K562 (cell line): ENCODE data around the gene KCNN3. TPM values are rescaled to one million over a fixed set of nuclear protein-coding genes. Genes with fewer than 3 reads are reported as not detected.
A peak's percentile ranks its signal among the peaks of the same experiment; 100 is the strongest.

Source experiments
- ATAC-seq: fragments of 200-7000 bp; cut with Tn5 transposase; 3 replicates; pipeline ENCODE4 v1.9.1; 2020; ENCODE audit warnings: moderate library complexity
- BruUV-seq: library from RNA; stranded (reverse); fragments of 400-500 nt; replicated peaks from 2 replicates; lab custom pipeline; 2021; lab: Mats Ljungman, UMichigan
- CTCF ChIA-PET: fragments of 300-600 bp; formaldehyde crosslinking; extraction: SDS; loops from one replicate; lab custom pipeline; 2021; ENCODE audit warnings: low intra/inter-chr PET ratio; lab: Yijun Ruan, JAX
- POLR2A ChIA-PET: fragments of 300-600, 350-650 bp; sonication (Branson Sonifier 250); formaldehyde crosslinking; extraction: SDS; loops from one replicate; lab custom pipeline; 2021; ENCODE audit warnings: antibody characterized with exemption, inconsistent platforms; lab: Yijun Ruan, JAX
- DNase-seq, 4 experiments: peaks; one replicate each; pipeline versions ENCODE4 v3.0.0 to v3.0.0-alpha.2; 2011 to 2018; ENCODE audit warnings: low spot score in 3 of 4, mixed read lengths in 3 of 4; ENCODE audit errors: extremely low read depth in 1 of 4
- FAIRE-seq: peaks from 2 replicates; lab custom pipeline; 2011; peaks lifted over from hg19 to GRCh38; lab: Jason Lieb, UNC
- H2AFZ ChIP-seq: 2 replicates; pipeline ENCODE4 v1.6.0; 2011; ENCODE audit warnings: low read depth, low read length, control low read depth, inconsistent platforms
- H3K27ac ChIP-seq: fragments of 200-600 bp; 3 replicates; pipeline ENCODE4 v1.8.0; 2011; ENCODE audit warnings: low read depth, mild to moderate bottlenecking, control low read depth, inconsistent platforms, low read length, moderate library complexity, mixed read lengths; ENCODE audit errors: extremely low read depth
- H3K27me3 ChIP-seq, 2 experiments: fragments of 300-600 bp in 1 of 2; 2 replicates in 1 of 2; 3 replicates in 1 of 2; pipeline versions ENCODE4 v1.6.0 to v1.8.0; 2011; ENCODE audit warnings: inconsistent platforms in 2 of 2, low read length in 2 of 2, mild to moderate bottlenecking in 1 of 2, mixed read lengths in 1 of 2, moderate library complexity in 1 of 2; ENCODE audit not compliant: control insufficient read depth in 2 of 2, insufficient read depth in 2 of 2
- H3K36me3 ChIP-seq: fragments of 300-600 bp; 3 replicates; pipeline ENCODE4 v1.8.0; 2011; ENCODE audit warnings: mild to moderate bottlenecking, low read length, inconsistent platforms; ENCODE audit not compliant: control insufficient read depth, insufficient read depth
- H3K4me1 ChIP-seq, 2 experiments: fragments of 200-600 bp in 1 of 2; replicated peaks in 1 of 2; 2 replicates in 1 of 2; 3 replicates in 1 of 2; pipeline versions ENCODE4 v1.5.1 to v1.8.0; 2011; ENCODE audit warnings: inconsistent platforms in 2 of 2, low read length in 2 of 2, mild to moderate bottlenecking in 1 of 2, mixed read lengths in 1 of 2, moderate library complexity in 1 of 2; ENCODE audit not compliant: control insufficient read depth in 2 of 2, insufficient read depth in 2 of 2
- H3K4me2 ChIP-seq: 2 replicates; pipeline ENCODE4 v1.6.1; 2011; ENCODE audit warnings: low read length, control low read depth, inconsistent platforms, mixed read lengths; ENCODE audit not compliant: insufficient read depth
- H3K4me3 ChIP-seq: fragments of 200-600 bp; sonication (generic), shearing (Covaris generic); 2 replicates; pipeline ENCODE4 v1.5.1; 2016; ENCODE audit warnings: control low read depth, inconsistent platforms
- H3K79me2 ChIP-seq: fragments of 200-600 bp; 3 replicates; pipeline ENCODE4 v1.8.0; 2011; ENCODE audit warnings: low read length, inconsistent platforms; ENCODE audit not compliant: control insufficient read depth, insufficient read depth
- H3K9ac ChIP-seq, 2 experiments: 2 replicates each; pipeline versions ENCODE4 v1.6.0 to v1.6.1; 2011; ENCODE audit warnings: low read depth in 2 of 2, low read length in 2 of 2, control low read depth in 1 of 2, inconsistent platforms in 1 of 2, mild to moderate bottlenecking in 1 of 2, mixed read lengths in 1 of 2; ENCODE audit not compliant: insufficient read depth in 1 of 2
- H3K9me1 ChIP-seq: one replicate; pipeline ENCODE4 v1.6.0; 2011; ENCODE audit warnings: inconsistent platforms, mild to moderate bottlenecking, low read length, moderate library complexity; ENCODE audit not compliant: control insufficient read depth, insufficient read depth
- H3K9me3 ChIP-seq: replicated peaks from 2 replicates; pipeline ENCODE4 v1.5.1; 2011; ENCODE audit warnings: low read depth, low read length, inconsistent platforms; ENCODE audit not compliant: control insufficient read depth, insufficient read depth
- H4K20me1 ChIP-seq: replicated peaks from 2 replicates; pipeline ENCODE4 v1.6.1; 2011; ENCODE audit warnings: low read length, inconsistent platforms, mixed read lengths; ENCODE audit not compliant: control insufficient read depth, insufficient read depth
- EHMT2 ChIP-seq: fragments of 450-650 bp; IDR thresholded peaks from 2 replicates; pipeline ENCODE4 v1.6.1; 2018; ENCODE audit warnings: antibody characterized with exemption
- ELF4 ChIP-seq: fragments of 450-650 bp; formaldehyde crosslinking; IDR thresholded peaks from 2 replicates; pipeline ENCODE4 v1.4.0; 2022; ENCODE audit warnings: missing genetic modification characterization
- FOXJ2 ChIP-seq: fragments of 200-800 bp; sonication (Bioruptor generic); IDR thresholded peaks from 2 replicates; pipeline ENCODE4 v1.6.1; 2016; ENCODE audit warnings: missing genetic modification characterization, missing compliant biosample characterization
- FOXJ3 ChIP-seq: sonication (generic); formaldehyde crosslinking; IDR thresholded peaks from 2 replicates; pipeline ENCODE4 v1.4.0; 2020; ENCODE audit warnings: mild to moderate bottlenecking, missing genetic modification reagents
- HNRNPK ChIP-seq: fragments of 200-400 bp; formaldehyde crosslinking; IDR thresholded peaks from one replicate; pipeline ENCODE4 v1.6.1; 2018; ENCODE audit warnings: mild to moderate bottlenecking, low read depth, low read length; ENCODE audit not compliant: poor library complexity, severe bottlenecking
- JUNB ChIP-seq: fragments of 450-650 bp; formaldehyde crosslinking; conservative IDR thresholded peaks from 2 replicates; pipeline ENCODE4 v1.4.0; 2020; ENCODE audit warnings: mild to moderate bottlenecking
- LCOR ChIP-seq: sonication (generic); formaldehyde crosslinking; IDR thresholded peaks from 2 replicates; pipeline ENCODE4 v1.8.0; 2022; ENCODE audit warnings: mild to moderate bottlenecking, missing genetic modification reagents
- MEIS2 ChIP-seq: fragments of 450-650 bp; IDR thresholded peaks from 2 replicates; pipeline ENCODE4 v1.6.1; 2014; ENCODE audit warnings: mild to moderate bottlenecking; ENCODE audit not compliant: partially characterized antibody
- NR1H2 ChIP-seq: sonication (generic); formaldehyde crosslinking; IDR thresholded peaks from 2 replicates; pipeline ENCODE4 v1.4.0; 2020; ENCODE audit warnings: mild to moderate bottlenecking, missing genetic modification reagents
- PHB ChIP-seq: fragments of 250-450 bp; sonication (Bioruptor Pico); IDR thresholded peaks from 2 replicates; pipeline ENCODE4 v1.5.0; 2021
- RCOR1 ChIP-seq, 2 experiments: IDR thresholded peaks; 2 replicates each; pipeline ENCODE4 v1.6.1; 2012; ENCODE audit warnings: low read depth in 2 of 2, low read length in 2 of 2, borderline replicate concordance in 1 of 2, improper control_type of control experiment in 1 of 2
- SMAD1 ChIP-seq: fragments of 150-350 bp; IDR thresholded peaks from 2 replicates; pipeline ENCODE4 v1.6.1; 2014; ENCODE audit warnings: low read length, low read depth; ENCODE audit not compliant: partially characterized antibody
- WHSC1 ChIP-seq: IDR thresholded peaks from one replicate; pipeline ENCODE4 v1.6.1; 2012; ENCODE audit warnings: low read length, control low read depth, inconsistent platforms
- XRCC5 ChIP-seq: fragments of 200-400 bp; formaldehyde crosslinking; IDR thresholded peaks from 2 replicates; pipeline ENCODE4 v1.6.1; 2017; ENCODE audit warnings: low read depth, mild to moderate bottlenecking, low read length
- ZNF583 ChIP-seq: fragments of 250-450 bp; sonication (Bioruptor Pico); IDR thresholded peaks from 2 replicates; pipeline ENCODE4 v1.4.0; 2020
- WGBS: fragments of 100-300 bp; shearing (Covaris generic); methylation state at CpG from one replicate; pipeline ENCODE4 v1.1.6; 2016; ENCODE audit warnings: low coverage, mixed read lengths; ENCODE audit not compliant: insufficient coverage; ENCODE audit errors: missing lambda C conversion rate; 5-methylcytosine and 5-hydroxymethylcytosine counted together
- in situ Hi-C: fragments of 300-500 bp; cut with MboI; formaldehyde crosslinking; loops from 4 replicates; pipeline ENCODE4 v1.15.0; 2018; ENCODE audit warnings: inconsistent platforms, mixed read lengths
- intact Hi-C: fragments of 100-400 bp; cut with micrococcal nuclease; formaldehyde crosslinking; loops from 2 replicates; pipeline ENCODE4 v1.14.2; 2022
- polyA plus RNA-seq, 8 experiments: library from polyadenylated mRNA; depleted of rRNA in 4 of 8; stranded (reverse) in 5 of 8; unstranded in 3 of 8; fragments of >200 nt; fragmentation: Nextera tagmentation in 2 of 8; fragmentation: Illumina TruSeq in 1 of 8; extraction: Ambion mirVana in 2 of 8; extraction: Trizol in 1 of 8; gene quantifications; 2 replicates each; pipeline versions ENCODE4 v1.2.1 to v1.2.3, GENCODE V29; 2011 to 2014; ENCODE audit warnings: inconsistent platforms in 1 of 8, missing spikeins in 1 of 8
- total RNA-seq, 7 experiments: library from RNA; depleted of rRNA in 6 of 7; stranded (reverse); fragments of >200 nt in 6 of 7; fragmentation: Illumina TruSeq in 2 of 7; extraction: Trizol in 2 of 7; gene quantifications; 2 replicates each; pipeline versions ENCODE4 v1.2.1 to v1.2.3, GENCODE V29; 2011 to 2021; ENCODE audit warnings: low replicate concordance in 1 of 7
- TF ChIP-seq, protein P1 (sequence below): fragments of 450-650 bp; formaldehyde crosslinking; IDR thresholded peaks from 2 replicates; pipeline ENCODE4 v1.4.0; 2022; ENCODE audit warnings: mild to moderate bottlenecking, moderate library complexity
- TF ChIP-seq, protein P2 (sequence below): fragments of 150-350 bp; IDR thresholded peaks from 2 replicates; pipeline ENCODE4 v1.6.1; 2014; ENCODE audit warnings: low read depth, mild to moderate bottlenecking, low read length, borderline replicate concordance
- TF ChIP-seq, protein P3 (sequence below): fragments of 450-650 bp; IDR thresholded peaks from 2 replicates; pipeline ENCODE4 v1.6.1; 2016

The KCNN3 gene
- total and polyA plus RNA-seq, 9 of the 15 experiments (the other 6 are each of a cell fraction or from before 2014, with no cell fraction given), result 0.02 to 0.03 TPM; not detected in 7

GRCh38 chr1:154736841-154737240 is 133.2 kb downstream of the KCNN3 start (continued):
- no peak for TF ChIP-seq HNRNPK
- TF ChIP-seq ZNF583, result no peak
- no peak for TF ChIP-seq MEIS2
- TF ChIP-seq RCOR1 (IDR thresholded peaks at IDR 0.05; ENCODE audit: borderline replicate concordance in 1 of 2, low read depth in 2 of 2, low read length in 2 of 2), result peak in 1 of 2 experiments; percentile 55; a peak in 1 of 4 replicates
- TF ChIP-seq WHSC1, result no peak
- TF ChIP-seq ELF4 (CRISPR knock-in tag), result no peak
- TF ChIP-seq EHMT2, result peak; percentile 53; the same call in 1 of the 2 replicates
- TF ChIP-seq PHB, result no peak

GRCh38 chr1:154735804-154736168 is 134.3 kb downstream of the KCNN3 start:
- Histone ChIP-seq H3K4me3 (no peak overlapping the region), H4K20me1 (no peaks in the 10 kb centered on the region), H3K27me3 (peaks cover 22 to 60% of the 10 kb centered on the region in 2 experiments), H3K36me3 (no peaks in the 10 kb centered on the region), H3K9me3 (no peaks in the 10 kb centered on the region), H3K9me1 (peaks cover 3% of the 10 kb centered on the region), H3K4me2 (no peak overlapping the region), H3K79me2 (no peaks in the 10 kb centered on the region), H3K4me1 (peaks cover 3 to 4% of the 10 kb centered on the region in 2 experiments; a peak in 4 of 5 replicates), H3K27ac (no peak overlapping the region), H2AFZ (no peak overlapping the region), H3K9ac (no peak overlapping the region)
- DNase-seq (no peak), FAIRE-seq (no peak), ATAC-seq (no peak)
- intact Hi-C loops (no loop called here), in situ Hi-C loops (no loop called here)
- CTCF ChIA-PET, result no interaction called here
- BruUV-seq, result no TSS peak
- WGBS, result 3% methylated on average over 4 of the region's 4 CpGs
- POLR2A ChIA-PET, result no interaction called here
- no peak for TF ChIP-seq FOXJ3 (CRISPR knock-in tag)
- TF ChIP-seq, protein P1, sequence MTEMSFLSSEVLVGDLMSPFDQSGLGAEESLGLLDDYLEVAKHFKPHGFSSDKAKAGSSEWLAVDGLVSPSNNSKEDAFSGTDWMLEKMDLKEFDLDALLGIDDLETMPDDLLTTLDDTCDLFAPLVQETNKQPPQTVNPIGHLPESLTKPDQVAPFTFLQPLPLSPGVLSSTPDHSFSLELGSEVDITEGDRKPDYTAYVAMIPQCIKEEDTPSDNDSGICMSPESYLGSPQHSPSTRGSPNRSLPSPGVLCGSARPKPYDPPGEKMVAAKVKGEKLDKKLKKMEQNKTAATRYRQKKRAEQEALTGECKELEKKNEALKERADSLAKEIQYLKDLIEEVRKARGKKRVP (CRISPR knock-in tag), result no peak
- TF ChIP-seq SMAD1, result no peak
- no peak for TF ChIP-seq JUNB (CRISPR knock-in tag)
- TF ChIP-seq NR1H2 (CRISPR knock-in tag), result no peak
- TF ChIP-seq, protein P2, sequence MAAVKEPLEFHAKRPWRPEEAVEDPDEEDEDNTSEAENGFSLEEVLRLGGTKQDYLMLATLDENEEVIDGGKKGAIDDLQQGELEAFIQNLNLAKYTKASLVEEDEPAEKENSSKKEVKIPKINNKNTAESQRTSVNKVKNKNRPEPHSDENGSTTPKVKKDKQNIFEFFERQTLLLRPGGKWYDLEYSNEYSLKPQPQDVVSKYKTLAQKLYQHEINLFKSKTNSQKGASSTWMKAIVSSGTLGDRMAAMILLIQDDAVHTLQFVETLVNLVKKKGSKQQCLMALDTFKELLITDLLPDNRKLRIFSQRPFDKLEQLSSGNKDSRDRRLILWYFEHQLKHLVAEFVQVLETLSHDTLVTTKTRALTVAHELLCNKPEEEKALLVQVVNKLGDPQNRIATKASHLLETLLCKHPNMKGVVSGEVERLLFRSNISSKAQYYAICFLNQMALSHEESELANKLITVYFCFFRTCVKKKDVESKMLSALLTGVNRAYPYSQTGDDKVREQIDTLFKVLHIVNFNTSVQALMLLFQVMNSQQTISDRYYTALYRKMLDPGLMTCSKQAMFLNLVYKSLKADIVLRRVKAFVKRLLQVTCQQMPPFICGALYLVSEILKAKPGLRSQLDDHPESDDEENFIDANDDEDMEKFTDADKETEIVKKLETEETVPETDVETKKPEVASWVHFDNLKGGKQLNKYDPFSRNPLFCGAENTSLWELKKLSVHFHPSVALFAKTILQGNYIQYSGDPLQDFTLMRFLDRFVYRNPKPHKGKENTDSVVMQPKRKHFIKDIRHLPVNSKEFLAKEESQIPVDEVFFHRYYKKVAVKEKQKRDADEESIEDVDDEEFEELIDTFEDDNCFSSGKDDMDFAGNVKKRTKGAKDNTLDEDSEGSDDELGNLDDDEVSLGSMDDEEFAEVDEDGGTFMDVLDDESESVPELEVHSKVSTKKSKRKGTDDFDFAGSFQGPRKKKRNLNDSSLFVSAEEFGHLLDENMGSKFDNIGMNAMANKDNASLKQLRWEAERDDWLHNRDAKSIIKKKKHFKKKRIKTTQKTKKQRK, result no peak
- no peak for TF ChIP-seq FOXJ2 (tag)
- TF ChIP-seq, protein P3, sequence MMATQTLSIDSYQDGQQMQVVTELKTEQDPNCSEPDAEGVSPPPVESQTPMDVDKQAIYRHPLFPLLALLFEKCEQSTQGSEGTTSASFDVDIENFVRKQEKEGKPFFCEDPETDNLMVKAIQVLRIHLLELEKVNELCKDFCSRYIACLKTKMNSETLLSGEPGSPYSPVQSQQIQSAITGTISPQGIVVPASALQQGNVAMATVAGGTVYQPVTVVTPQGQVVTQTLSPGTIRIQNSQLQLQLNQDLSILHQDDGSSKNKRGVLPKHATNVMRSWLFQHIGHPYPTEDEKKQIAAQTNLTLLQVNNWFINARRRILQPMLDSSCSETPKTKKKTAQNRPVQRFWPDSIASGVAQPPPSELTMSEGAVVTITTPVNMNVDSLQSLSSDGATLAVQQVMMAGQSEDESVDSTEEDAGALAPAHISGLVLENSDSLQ, result no peak
- TF ChIP-seq LCOR (CRISPR knock-in tag), result no peak
- TF ChIP-seq XRCC5, result no peak
